OCI-LY3 (cell line): ENCODE data around the gene TTC6.

Experiments
- H2AFZ ChIP-seq: fragments of 200-600, 300-600 bp; shearing (Covaris generic); 2 replicates; pipeline ENCODE4 v1.6.0; 2014; ENCODE audit warnings: antibody characterized with exemption, low read depth, low read length
- H3K27ac ChIP-seq: fragments of 200-600, 300-600 bp; sonication (generic); 2 replicates; pipeline ENCODE4 v1.5.1; 2014; ENCODE audit warnings: mild to moderate bottlenecking, low read length, moderate library complexity, mixed read lengths
- H3K27me3 ChIP-seq: fragments of 200-600, 300-600 bp; sonication (generic); 2 replicates; pipeline ENCODE4 v1.6.1; 2014; ENCODE audit warnings: low read depth, low read length, mixed read lengths
- H3K36me3 ChIP-seq: fragments of 200-600, 300-600 bp; sonication (generic); replicated peaks from 2 replicates; pipeline ENCODE3; 2014; ENCODE audit warnings: low read depth, low read length, mixed read lengths
- H3K4me1 ChIP-seq: fragments of 300-600, 200-600 bp; sonication (generic); 2 replicates; pipeline ENCODE4 v1.6.1; 2014; ENCODE audit warnings: low read length, mixed read lengths
- H3K4me2 ChIP-seq: fragments of 200-600, 300-600 bp; sonication (generic); 2 replicates; pipeline ENCODE4 v1.6.1; 2014; ENCODE audit warnings: low read length, mixed read lengths
- H3K4me3 ChIP-seq: fragments of 300-600, 200-600 bp; sonication (generic); 2 replicates; pipeline ENCODE4 v1.5.1; 2014; ENCODE audit warnings: antibody characterized with exemption, mild to moderate bottlenecking, low read length, moderate library complexity
- H3K79me2 ChIP-seq: fragments of 300-600, 200-600 bp; shearing (Covaris generic); 2 replicates; pipeline ENCODE4 v1.6.1; 2014; ENCODE audit warnings: mild to moderate bottlenecking, low read length, mixed read lengths
- H3K9ac ChIP-seq: fragments of 300-600, 200-600 bp; shearing (Covaris generic); 2 replicates; pipeline ENCODE4 v1.6.0; 2014; ENCODE audit warnings: mild to moderate bottlenecking, low read length, moderate library complexity
- H3K9me3 ChIP-seq: fragments of 200-600, 300-600 bp; shearing (Covaris generic); 2 replicates; pipeline ENCODE4 v1.6.1; 2014; ENCODE audit warnings: low read length, mixed read lengths; ENCODE audit not compliant: insufficient read depth
- H4K20me1 ChIP-seq: fragments of 200-600, 300-600 bp; sonication (generic); 2 replicates; pipeline ENCODE4 v1.6.1; 2016; ENCODE audit warnings: low read length, mixed read lengths; ENCODE audit not compliant: insufficient read depth
- EZH2phosphoT487 ChIP-seq: fragments of 200-600 bp; shearing (Covaris generic); IDR thresholded peaks from 2 replicates; pipeline ENCODE4 v1.6.1; 2018; ENCODE audit warnings: antibody characterized with exemption, mixed run types, low read depth
- TF ChIP-seq, protein P1 (sequence below): fragments of 200-600, 300-600 bp; sonication (generic); IDR thresholded peaks from 2 replicates; pipeline ENCODE4 v1.5.1; 2014; ENCODE audit warnings: antibody characterized with exemption, low read length, low read depth

Gene TTC6

DNA sequence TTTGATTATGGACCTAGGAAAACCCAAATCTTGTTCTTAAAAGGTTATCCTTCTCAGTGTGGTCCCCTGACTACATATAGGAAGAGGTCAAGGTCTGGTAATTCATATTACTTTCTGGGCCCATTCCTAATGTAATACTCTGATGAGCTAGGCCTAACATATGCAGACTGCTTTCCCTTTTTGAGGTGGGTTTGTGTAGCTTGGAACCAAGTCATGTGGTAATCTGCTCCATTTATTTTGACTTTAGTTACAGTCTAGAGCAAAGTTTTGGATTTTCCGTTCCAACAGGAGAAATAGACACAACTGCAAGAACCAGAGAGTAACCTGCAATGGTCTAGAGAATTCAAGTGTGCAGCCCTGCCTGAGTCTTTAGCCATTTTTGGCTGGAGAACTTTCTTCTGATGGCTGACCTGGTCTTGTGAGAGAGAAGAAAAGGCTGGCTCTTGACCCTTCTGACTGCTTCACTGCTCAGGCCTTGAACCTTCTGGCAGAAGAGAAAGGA, 22.5 kb downstream of the TTC6 start:
- Histone ChIP-seq H3K4me1 (no peaks in the 10 kb centered on the region), H3K4me2 (no peak overlapping the region), H3K27me3 (no peaks in the 10 kb centered on the region), H3K9ac (no peak overlapping the region), H3K4me3 (no peak overlapping the region), H2AFZ (no peak overlapping the region), H3K27ac (no peak overlapping the region), H4K20me1 (no peaks in the 10 kb centered on the region), H3K79me2 (no peaks in the 10 kb centered on the region), H3K9me3 (peaks cover 6% of the 10 kb centered on the region; the same call in 1 of the 2 replicates), H3K36me3 (no peaks in the 10 kb centered on the region)
- TF ChIP-seq, protein P1, sequence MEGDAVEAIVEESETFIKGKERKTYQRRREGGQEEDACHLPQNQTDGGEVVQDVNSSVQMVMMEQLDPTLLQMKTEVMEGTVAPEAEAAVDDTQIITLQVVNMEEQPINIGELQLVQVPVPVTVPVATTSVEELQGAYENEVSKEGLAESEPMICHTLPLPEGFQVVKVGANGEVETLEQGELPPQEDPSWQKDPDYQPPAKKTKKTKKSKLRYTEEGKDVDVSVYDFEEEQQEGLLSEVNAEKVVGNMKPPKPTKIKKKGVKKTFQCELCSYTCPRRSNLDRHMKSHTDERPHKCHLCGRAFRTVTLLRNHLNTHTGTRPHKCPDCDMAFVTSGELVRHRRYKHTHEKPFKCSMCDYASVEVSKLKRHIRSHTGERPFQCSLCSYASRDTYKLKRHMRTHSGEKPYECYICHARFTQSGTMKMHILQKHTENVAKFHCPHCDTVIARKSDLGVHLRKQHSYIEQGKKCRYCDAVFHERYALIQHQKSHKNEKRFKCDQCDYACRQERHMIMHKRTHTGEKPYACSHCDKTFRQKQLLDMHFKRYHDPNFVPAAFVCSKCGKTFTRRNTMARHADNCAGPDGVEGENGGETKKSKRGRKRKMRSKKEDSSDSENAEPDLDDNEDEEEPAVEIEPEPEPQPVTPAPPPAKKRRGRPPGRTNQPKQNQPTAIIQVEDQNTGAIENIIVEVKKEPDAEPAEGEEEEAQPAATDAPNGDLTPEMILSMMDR = no peak
- no peak for TF ChIP-seq EZH2phosphoT487

DNA sequence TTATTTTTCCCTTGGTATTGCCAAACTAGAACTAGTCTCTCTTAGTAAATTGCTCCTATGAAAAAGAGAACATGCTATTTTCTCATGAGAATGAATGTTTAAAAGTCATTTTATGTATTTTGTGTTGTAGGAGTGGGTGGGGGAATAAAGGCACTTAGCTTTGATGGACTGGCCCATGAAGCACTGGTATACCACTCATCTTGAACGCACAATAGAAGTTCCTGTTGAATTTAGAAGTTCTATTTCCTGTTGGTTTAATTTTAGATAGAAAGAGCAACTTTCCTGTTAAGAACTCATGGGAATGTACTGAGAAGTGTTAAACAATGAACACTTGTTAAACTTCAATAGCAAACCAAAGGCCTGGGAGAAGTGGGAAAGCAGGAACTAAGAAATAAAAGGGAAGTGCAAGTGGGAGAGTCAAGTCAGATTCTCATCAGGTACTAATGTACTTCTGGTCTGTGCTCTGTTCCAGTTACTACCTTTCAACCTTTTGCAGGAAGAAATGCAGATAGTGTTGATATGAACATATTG, 23.1 kb downstream of the TTC6 start:
- H3K4me1 ChIP-seq = no peaks in the 10 kb centered on the region
- no peaks in the 10 kb centered on the region for H4K20me1 ChIP-seq
- no peaks in the 10 kb centered on the region for H3K27me3 ChIP-seq
- no peaks in the 10 kb centered on the region for H3K79me2 ChIP-seq
- peaks cover 6% of the 10 kb centered on the region; the same call in 1 of the 2 replicates for H3K9me3 ChIP-seq
- H3K4me2 ChIP-seq = no peak overlapping the region
- H3K9ac ChIP-seq = no peak overlapping the region
- TF ChIP-seq, protein P1 = no peak
- TF ChIP-seq EZH2phosphoT487 = no peak
- no peak overlapping the region for H2AFZ ChIP-seq
- H3K36me3 ChIP-seq = no peaks in the 10 kb centered on the region
- H3K4me3 ChIP-seq = no peak overlapping the region
- H3K27ac ChIP-seq = no peak overlapping the region

DNA sequence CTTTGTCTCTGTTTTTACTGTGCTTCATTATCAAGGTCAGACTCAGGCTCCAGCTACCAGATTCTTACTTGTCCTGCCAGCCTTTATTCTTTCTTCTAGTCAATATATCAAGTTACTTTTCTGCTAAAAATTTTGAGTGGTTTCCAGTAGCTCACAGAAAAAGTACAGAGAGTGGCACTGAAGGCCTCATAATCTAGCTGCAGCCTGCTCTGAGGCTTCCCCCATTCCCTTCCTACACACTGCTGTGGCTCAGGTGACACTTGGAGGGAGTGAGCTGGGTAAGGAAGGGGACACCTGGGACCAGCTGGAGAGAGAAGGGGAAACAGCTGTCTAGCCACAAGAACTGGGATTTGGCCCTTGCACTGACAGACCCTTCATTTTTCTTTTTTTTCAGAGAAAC, 25.4 kb downstream of the TTC6 start:
- no peak overlapping the region for H3K4me3 ChIP-seq
- H3K79me2 ChIP-seq = no peaks in the 10 kb centered on the region
- no peak overlapping the region for H3K4me2 ChIP-seq
- H3K27me3 ChIP-seq = no peaks in the 10 kb centered on the region
- no peak overlapping the region for H3K27ac ChIP-seq
- H3K36me3 ChIP-seq = no peaks in the 10 kb centered on the region
- no peaks in the 10 kb centered on the region for H4K20me1 ChIP-seq
- H3K9ac ChIP-seq = no peak overlapping the region
- H3K4me1 ChIP-seq = no peaks in the 10 kb centered on the region
- no peak overlapping the region for H2AFZ ChIP-seq
- H3K9me3 ChIP-seq = peaks cover 3% of the 10 kb centered on the region; the same call in 1 of the 2 replicates
- TF ChIP-seq EZH2phosphoT487 = no peak
- TF ChIP-seq, protein P1 = no peak

DNA sequence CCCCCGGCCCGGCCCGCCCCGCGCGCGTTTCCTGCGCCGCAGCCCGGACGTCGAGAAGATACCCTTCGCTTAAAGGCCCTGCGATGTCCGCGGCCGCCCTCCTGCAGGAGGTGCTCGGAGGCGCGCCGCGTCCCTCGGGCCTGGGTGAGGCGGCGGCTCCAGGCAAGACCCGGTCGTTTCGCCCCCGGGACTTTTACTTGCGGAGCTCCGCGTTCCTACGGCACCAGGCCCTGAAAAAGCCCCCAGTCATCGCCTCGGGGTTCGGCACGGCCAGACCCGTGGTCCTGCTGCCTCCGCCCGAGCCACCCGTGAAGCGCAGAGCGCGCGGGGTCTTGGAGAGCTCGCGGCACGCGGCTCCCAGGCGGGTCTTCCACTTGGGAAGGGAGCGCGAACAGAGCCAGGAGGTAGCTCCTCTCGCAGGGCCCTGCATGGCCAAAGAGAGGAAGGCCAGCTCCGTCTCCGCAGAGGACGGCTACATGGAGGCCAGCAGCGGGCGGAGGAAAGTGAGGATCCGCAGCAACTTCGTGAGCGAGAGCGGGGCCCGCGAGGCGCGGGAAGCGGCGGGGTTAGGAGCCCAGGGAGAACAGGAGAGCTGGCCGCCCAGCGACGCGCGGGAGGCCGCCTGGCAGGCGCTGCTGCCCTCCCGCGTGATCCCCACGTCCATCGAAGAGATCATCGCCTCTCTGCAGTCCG, 26.9 kb downstream of the TTC6 start:
- Histone ChIP-seq H3K4me3 (no peak overlapping the region), H3K79me2 (no peaks in the 10 kb centered on the region), H4K20me1 (no peaks in the 10 kb centered on the region), H3K36me3 (no peaks in the 10 kb centered on the region), H2AFZ (no peak overlapping the region), H3K27me3 (no peaks in the 10 kb centered on the region), H3K9ac (no peak overlapping the region), H3K4me2 (no peak overlapping the region), H3K27ac (no peak overlapping the region), H3K4me1 (no peaks in the 10 kb centered on the region), H3K9me3 (no peaks in the 10 kb centered on the region)
- TF ChIP-seq, protein P1 = no peak
- no peak for TF ChIP-seq EZH2phosphoT487
